HG03565 (cell line): Measurements from ENCODE around the gene PDP2.

Experiments
- ATAC-seq: cut with Tn5 transposase; IDR thresholded peaks from one replicate; pipeline ENCODE4 v1.9.1; 2021; ENCODE audit warnings: mild to moderate bottlenecking, moderate library complexity; ENCODE audit not compliant: unreplicated experiment

PDP2 gene

GRCh38 chr16:66917741-66918140 lies 37.4 kb downstream of the PDP2 start:
- ATAC-seq: no peak

GRCh38 chr16:66918355-66918754 lies 38.0 kb downstream of the PDP2 start:
- no peak for ATAC-seq

- no peak for ATAC-seq
Measured at GRCh38 chr16:66918803-66919568, 38.7 kb downstream of the PDP2 start, which contains the start of gene CDH16. Gene CDH16 (minus strand): TSS chr16:66918885. CDS start chr16:66918065, 820 bp downstream.

- no peak for ATAC-seq
Measured at GRCh38 chr16:66919569-66920298, 39.4 kb downstream of the PDP2 start.

- ATAC-seq: no peak
Measured at GRCh38 chr16:66920299-66920590, 39.9 kb downstream of the PDP2 start.

GRCh38 chr16:66920924-66921680 lies 40.8 kb downstream of the PDP2 start:
- no peak for ATAC-seq

- ATAC-seq: no peak
Measured at GRCh38 chr16:66921729-66922450, 41.6 kb downstream of the PDP2 start.

GRCh38 chr16:66923247-66923731 lies 43.0 kb downstream of the PDP2 start:
- no peak for ATAC-seq

- no peak for ATAC-seq
Measured at GRCh38 chr16:66923866-66924265, 43.6 kb downstream of the PDP2 start.

GRCh38 chr16:66924527-66925321 lies 44.4 kb downstream of the PDP2 start:
- no peak for ATAC-seq

- no peak for ATAC-seq
Measured at GRCh38 chr16:66925322-66925840, 45.1 kb downstream of the PDP2 start, which contains the start of gene RRAD. Gene RRAD (minus strand): TSS chr16:66925535. CDS start chr16:66925179, 356 bp downstream.

GRCh38 chr16:66926171-66926947 lies 46.0 kb downstream of the PDP2 start:
- ATAC-seq: no peak

- no peak for ATAC-seq
Measured at GRCh38 chr16:66926961-66927436, 46.7 kb downstream of the PDP2 start.

- no peak for ATAC-seq
Measured at GRCh38 chr16:66927918-66928649, 47.8 kb downstream of the PDP2 start.

GRCh38 chr16:66928702-66929388 lies 48.5 kb downstream of the PDP2 start:
- no peak for ATAC-seq

- ATAC-seq: no peak
Measured at GRCh38 chr16:66930189-66930588, 49.9 kb downstream of the PDP2 start.

- no peak for ATAC-seq
Measured at GRCh38 chr16:66931665-66932064, 51.4 kb downstream of the PDP2 start.

GRCh38 chr16:66932076-66932475 lies 51.8 kb downstream of the PDP2 start:
- no peak for ATAC-seq
